GM18907 (cell line): ENCODE results near the gene IFI30.
A peak's percentile ranks its signal among the peaks of the same experiment; 100 is the strongest.
"Not testable (repeated sequence)": the region's sequence is repeated elsewhere in the genome, so short reads cannot be mapped to it uniquely, and the experiment has no call there.

Source experiments
- ATAC-seq: cut with Tn5 transposase; IDR thresholded peaks from one replicate; pipeline ENCODE4 v1.9.1; 2021; ENCODE audit warnings: mild to moderate bottlenecking, moderate library complexity; ENCODE audit not compliant: unreplicated experiment

IFI30 gene

DNA sequence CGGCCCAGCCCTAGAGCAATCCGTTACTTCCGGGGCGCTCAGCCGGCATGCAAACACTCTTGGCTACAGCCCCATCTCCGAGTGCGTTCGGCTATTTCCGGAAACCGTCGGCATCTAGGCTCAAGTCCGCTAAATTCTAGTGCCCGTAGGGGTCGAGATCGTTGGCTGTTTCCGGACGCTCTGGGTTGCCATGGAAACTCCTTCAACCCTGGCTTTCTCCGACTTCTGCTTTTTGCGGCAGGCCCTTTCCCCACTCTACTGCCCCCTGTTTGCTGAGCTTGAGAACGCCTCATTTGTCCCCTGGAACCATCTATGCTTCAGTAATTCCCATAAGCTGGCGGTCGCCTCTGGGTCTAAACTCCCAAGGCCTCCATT, 21.2 kb upstream of the IFI30 start:
- peak; percentile 63 for ATAC-seq

DNA sequence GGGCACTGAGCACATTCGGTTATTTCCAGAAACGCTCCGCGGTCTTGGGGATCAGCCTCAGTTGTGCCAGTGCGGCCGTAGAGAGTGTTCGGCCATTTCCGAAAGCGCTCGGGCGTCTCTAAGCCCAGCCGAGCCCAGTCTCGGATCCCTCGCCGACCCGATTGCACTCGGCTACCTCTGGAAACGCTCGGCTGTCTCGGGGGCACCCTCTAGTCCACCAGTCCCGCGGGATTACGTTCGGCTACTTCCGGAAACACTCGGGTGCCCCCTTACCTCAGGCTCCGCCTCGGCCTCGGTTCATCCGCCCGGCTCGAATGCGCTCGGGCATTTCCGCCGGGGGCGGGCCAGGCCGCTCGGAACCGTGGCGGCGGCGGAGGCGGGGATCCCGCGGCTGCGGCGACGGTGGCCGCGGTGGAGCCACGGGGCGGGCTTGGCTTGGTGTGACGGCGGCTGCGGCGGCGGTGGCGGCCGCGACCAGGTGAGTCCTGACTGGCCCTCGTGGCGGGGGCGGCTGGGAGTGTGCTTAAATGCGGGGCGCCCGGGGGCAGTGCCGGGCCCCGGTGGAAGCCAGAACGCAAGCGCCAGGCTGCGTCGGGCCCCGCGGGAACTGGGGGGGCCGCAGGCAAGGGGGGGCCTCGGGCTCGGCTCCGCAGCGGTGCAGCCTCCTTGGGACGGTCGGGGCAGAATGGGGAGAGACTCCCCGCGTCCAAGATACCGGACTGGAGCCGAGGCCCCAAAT, 20.6 kb upstream of the IFI30 start, which contains the start of gene PIK3R2:
TSS of gene PIK3R2 (plus strand) at position 347 of the 739 bp plus-strand sequence. CDS start 2,717 bp downstream, outside the sequence.
- ATAC-seq, result peak; percentile 75

DNA sequence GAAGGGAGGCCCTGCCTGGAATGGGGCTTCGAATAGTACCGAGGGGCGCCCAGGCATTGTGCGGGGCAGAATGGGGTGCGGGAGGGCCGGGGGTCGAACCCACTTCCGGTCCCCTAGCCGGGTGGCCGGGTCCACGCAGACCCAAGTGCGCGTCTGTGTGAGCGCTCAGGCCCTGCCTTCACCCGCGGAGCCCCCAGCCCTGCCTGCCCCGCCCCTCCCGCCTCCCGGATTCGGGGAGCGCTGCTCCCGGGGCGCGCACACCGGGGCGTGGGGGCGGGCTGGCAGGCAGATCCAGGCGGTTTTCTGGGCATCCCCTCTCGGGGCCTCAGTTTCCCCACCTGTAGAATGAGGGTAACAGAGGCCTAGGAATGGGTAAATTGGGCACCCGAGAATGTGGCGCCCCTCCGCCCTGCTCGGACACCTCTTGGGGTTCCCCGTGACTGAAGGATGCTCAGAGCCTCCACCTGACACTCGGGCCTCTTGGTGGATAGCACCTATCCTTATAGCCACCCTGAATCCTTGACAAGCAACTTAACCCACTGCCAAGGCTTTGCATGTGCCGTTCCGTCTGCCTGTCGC, 20.0 kb upstream of the IFI30 start:
- peak; percentile 2 for ATAC-seq

DNA sequence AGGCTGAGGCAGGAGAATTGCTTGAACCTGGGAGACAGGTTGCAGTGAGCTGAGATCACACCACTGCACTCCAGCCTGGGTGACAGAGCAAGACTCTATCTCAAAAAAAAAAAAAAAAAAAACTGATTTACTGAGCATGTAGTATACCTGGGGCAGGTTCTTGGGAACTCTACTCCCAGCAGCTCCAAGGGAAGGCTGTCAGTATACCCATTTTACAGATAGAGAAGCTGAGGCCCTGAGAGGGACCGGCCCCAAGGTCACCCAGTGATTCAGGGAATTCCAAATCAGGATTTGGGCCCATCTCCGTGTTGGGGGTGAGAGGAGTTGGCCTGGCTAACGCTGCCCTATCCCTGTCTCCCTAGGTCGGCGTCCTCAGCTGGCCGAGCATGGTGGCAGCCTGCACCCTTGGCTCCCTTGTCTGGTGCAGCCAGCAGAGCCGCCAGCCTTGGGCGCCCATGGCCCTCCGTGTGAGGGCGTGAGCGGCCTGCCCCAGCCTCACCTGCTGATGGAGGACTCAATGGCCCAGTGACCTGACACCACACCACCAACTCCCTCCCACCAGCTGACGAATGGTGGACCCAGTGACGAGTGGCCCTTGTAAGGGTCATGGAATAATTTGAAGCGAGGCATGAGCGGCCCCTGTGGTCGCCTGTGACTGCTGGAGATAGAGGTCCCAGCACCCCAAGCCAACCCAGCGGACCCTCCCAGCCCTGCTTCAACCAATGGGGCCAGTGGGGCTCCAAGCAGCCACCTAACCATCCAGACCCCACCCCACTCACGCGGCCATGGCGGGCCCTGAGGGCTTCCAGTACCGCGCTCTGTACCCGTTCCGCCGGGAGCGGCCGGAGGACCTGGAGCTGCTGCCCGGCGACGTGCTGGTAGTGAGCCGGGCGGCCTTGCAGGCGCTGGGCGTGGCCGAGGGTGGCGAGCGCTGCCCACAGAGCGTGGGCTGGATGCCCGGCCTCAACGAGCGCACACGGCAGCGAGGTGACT, 18.2 kb upstream of the IFI30 start:
- ATAC-seq, result no peak

DNA sequence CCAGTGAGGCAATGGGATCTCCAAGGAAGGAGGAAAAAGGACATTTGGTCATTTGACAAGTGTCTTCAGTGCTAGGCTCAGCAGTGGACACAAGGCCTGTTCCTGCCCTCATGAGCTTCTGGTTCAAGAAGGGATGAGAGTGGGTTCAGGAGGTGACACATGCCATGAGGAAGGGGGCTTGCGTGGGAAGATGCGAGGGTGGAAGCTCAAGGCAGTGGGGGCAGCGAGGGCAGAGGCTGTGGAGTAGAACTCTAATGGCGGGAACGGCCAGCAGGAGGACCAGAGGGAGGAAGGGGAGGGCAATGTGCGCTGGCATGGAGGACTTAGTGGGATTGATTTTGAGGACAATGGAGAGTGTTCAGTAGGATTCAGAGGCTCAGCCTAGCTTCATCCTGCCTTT, 17.3 kb upstream of the IFI30 start:
- ATAC-seq, result no peak

DNA sequence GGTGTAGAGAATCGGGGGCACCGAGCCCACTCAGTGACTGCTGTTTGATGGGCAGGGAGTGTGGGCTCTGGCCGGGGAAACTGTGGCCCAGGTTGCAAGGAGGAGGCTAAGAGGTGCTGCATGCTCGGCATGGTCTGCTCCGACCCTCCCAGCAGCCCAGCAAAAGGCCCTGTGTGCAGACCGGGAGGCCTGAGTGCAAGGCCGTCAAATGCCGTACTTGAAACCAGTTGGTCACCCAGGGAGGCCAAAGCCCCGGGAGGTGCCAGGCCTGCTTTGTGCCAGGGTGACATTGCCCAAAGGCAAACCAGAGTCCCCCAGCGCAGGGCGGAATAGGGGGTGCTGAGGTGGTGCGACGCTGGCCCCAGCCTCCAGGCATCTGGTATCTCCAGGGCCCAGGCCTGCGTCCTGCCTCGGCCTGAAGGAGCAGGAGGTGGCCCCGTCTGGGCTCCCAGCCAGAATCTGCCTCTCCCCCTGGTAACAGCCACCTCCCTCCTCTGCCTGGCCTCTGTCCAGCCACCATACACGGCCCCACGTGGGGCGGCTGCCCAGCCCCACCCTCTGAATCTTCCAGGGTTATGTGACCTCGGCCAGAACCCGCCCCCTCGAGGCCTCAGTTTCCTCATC, 16.7 kb upstream of the IFI30 start:
- no peak for ATAC-seq

DNA sequence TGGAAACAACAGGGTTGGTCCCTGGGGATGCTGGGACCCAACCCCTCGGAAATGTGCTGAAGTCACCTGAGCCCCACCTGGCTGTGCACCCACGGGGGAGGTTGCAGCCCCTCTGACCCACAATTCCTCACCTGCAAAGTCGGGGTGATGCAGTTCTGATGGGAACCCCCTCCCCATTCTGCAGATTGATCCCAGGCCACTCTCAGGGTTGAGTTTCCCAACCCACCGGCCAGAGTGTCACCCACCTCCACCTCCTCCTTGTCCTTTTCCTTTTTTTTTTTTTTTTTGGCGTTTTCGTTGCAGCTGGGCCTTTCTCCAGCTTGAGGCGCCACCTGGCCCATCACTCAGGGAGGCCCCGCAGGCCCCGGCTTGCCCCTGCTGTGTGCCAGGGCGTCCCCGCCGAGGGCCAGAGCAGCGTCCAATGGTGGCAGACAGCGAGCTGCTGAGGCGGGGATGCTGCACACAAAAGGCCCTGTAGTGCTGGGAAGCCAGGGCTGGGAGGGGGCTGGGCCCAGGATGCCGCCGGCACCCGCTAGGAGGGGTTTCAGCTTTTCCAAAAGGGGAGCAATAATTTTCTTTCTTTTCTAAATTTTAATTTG, 16.0 kb upstream of the IFI30 start:
- no peak for ATAC-seq

DNA sequence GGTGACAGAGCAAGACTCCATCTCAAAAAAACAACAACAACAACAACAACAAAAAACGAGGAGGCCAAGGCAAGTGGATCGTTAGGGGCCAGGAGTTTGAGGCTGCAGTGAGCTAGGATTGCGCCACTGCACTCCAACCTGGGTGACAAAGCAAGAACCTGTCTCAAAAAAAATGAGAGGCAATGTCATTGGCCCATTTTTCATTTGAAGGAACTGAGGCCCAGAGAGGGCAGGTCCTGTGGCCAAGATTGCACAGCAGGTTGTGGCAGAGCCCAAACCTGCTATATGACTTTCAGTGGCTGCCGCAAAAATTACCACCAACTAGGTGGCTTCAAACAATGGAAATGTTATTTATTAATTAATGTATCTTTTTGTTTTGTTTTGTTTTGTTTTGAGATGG, 15.1 kb upstream of the IFI30 start:
- no peak for ATAC-seq

DNA sequence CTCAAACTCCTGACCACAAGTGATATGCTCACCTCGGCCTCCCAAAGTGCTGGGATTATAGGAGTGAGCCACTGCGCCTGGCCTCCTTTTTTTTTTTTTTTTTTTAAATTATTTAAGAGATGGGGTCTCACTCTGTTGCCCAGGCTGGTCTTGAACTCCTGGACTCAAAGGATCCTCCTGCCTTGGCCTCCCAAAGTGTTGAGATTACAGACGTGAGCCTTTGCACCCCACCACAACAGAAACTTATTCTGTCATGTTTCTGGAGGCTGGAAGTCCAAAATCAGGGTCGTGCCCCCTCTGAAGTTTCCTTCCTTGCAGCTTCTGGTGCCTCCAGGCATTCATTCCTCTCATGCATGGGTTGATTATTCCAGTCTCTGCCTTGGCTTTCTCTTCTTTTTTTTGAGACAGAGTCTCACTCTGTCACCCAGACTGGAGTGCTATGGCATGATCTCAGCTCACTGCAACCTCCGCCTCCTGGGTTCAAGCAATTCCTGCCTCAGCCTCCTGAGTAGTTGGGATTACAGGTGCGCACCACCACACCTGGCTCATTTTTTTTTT, 14.5 kb upstream of the IFI30 start:
- not testable (repeated sequence) for ATAC-seq

DNA sequence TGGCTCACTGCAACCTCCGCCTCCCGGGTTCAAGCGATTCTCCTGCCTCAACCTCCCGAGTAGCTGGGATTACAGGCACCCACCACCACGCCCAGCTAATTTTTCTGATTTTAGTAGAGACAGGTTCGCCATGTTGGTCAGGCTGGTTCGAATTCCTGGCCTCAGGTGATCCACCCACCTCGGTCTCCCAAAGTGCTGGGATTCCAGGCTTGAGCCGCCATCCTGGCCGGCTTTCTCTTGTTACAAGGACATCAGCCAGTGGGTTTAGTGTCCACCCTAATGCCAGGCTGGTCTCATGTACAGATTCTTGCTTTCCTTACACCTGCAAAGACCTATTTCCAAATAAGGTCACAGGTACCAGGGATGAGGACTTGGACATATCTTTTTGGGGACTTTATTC, 13.8 kb upstream of the IFI30 start:
- no peak for ATAC-seq

DNA sequence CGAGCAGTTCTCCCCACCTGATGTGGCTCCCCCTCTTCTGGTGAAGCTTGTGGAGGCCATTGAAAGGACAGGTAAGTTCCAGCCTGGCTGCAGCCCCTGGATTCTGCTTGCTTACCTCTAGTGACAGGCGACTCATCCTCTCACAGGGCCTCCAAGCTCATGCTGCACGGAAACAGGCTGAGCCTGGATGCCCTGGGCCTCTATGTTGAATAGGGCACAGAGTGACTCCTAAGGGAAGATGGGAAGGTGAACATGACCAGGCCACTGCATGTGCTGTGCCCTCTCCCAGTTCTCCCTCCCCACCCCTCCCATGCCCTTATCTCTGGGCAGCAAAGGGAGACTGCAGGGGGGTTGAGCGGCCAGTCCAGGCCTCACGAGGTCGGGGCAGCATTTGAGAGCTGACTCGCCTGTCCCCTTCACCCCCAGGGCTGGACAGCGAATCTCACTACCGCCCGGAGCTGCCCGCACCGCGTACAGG, 13.1 kb upstream of the IFI30 start:
- no peak for ATAC-seq

DNA sequence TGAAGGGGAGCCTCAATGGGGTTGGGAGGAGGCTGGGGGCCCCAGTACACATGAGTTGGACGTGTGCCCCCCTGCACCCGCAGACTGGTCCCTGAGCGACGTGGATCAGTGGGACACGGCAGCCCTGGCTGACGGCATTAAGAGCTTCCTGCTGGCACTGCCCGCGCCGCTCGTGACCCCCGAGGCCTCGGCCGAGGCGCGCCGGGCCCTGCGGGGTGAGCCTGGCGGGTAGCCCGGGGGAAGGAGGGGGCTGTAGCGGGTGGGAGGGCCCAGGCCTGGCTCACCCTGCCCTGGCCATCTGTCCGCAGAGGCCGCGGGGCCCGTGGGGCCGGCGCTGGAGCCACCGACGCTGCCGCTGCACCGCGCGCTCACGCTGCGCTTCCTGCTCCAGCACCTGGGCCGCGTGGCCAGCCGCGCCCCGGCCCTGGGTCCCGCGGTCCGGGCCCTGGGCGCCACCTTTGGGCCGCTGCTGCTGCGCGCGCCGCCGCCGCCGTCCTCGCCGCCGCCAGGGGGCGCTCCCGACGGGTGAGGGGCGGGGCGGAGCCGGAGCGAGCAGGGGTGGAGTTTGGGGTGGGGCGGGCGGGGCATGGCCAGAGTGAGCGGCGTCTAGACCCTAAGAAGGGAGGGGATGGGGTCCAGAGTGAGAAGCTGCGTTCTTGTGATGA, 12.5 kb upstream of the IFI30 start:
- peak; percentile 52 for ATAC-seq

DNA sequence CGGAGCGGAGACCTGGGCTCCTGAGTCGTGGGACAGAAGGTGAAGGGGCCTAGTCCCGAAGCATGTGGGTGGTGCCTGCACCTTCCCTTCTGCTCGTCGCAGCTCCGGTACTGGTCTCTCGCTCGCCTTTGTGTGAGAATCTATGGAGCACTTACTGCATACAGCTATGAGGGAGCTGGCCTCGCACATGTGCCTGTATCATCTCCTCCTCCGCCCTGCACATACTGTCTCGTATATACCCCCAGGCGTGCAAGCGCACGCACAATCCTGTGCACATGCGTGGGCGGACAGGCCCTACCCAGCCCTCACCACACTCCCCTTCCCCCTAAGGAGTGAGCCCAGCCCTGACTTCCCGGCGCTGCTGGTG, 12.0 kb upstream of the IFI30 start:
- peak; percentile 19 for ATAC-seq

DNA sequence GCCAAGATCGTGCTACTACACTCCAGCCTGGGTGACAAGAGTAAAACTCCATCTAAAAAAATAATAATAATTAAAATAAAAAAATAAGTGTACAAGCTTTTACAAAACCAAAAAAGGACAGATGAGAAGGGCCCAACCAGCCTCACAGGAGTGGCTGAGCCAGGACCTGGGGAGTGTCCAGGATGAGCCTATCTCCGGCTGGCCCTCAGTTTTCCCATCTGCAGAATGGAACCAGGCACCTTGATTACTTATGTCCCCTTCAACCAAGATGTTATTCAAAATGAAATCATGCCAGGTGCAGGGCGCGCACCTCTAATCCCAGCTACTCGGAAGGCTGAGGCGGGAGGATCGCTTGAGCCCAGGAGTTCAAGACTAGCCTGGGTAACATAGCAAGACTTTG, 9.5 kb upstream of the IFI30 start:
- ATAC-seq, result no peak

DNA sequence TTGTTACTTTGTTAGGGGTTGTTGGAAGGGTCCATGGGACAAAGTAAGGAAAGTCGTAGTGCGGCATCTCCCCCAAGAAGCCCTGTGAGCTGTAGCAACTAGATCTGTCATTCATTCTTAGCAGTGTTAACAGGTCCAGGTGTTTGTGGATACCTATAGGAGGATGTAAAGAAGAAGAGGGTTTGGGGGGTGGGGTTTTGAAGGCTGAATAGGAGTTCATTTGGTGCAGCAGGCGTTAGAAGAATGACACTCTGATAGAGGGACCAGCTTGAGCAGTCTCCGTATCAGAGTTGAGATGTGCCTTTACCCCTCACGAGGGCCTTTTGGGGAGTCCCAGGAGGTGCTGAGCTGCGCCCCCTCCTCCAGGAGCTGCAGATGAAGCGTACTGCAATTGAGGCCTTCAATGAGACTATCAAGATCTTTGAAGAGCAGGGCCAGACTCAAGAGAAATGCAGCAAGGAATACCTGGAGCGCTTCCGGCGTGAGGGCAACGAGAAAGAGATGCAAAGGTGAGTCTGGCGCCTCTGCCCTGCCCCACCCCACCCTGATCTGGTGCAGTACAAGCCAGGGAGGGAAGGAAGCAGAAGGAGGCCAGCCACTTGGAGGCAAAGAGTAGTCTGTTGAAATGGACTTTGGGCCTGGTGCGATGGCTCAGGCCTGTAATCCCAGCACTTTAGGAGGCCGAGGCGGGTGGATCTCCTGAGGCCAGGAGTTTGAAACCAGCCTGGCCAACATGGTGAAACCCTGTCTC, 7.6 kb upstream of the IFI30 start:
- ATAC-seq, result no peak

DNA sequence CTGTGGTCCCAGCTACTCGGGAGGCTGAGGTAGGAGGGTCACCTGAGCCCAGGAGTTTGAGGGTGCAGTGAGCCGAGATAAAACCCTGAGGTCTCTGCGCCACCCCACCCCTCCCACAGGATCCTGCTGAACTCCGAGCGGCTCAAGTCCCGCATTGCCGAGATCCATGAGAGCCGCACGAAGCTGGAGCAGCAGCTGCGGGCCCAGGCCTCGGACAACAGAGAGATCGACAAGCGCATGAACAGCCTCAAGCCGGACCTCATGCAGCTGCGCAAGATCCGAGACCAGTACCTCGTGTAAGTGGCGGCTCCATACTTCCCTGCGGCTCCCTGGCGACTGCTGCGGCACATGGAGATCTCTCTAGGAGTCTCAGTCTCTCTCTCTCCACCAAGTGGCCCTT, 6.6 kb upstream of the IFI30 start:
- no peak for ATAC-seq

DNA sequence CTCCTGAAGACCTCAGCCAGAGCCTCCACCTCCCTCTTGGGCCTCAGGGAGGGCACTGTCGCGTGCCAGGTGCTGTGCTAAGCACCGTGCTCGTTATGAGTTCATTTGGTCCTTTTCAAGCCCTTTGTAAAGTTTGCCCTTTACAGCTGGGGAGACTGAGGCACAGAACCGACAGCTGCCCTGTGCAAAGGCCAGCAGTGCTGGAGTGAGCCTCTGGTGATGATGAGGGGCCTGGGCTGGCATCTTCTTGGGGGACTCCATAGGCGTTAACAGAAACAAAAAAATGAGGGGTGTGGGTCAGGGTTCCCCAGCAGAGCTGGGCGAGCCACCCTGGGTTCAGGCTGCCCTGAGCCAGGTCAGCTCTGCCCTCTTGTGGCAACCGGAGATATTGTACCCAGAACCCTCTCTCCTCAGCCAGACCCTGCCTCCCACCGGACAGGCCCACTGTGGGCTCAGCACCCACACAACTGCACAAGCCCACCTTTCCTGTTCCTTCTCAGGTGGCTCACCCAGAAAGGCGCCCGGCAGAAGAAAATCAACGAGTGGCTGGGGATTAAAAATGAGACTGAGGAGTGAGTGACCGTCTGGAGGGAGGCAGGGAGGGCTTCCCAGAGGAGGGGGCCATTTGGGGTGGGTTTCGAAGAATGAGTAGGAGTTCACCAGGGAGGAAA, 5.5 kb upstream of the IFI30 start:
- ATAC-seq, result no peak

DNA sequence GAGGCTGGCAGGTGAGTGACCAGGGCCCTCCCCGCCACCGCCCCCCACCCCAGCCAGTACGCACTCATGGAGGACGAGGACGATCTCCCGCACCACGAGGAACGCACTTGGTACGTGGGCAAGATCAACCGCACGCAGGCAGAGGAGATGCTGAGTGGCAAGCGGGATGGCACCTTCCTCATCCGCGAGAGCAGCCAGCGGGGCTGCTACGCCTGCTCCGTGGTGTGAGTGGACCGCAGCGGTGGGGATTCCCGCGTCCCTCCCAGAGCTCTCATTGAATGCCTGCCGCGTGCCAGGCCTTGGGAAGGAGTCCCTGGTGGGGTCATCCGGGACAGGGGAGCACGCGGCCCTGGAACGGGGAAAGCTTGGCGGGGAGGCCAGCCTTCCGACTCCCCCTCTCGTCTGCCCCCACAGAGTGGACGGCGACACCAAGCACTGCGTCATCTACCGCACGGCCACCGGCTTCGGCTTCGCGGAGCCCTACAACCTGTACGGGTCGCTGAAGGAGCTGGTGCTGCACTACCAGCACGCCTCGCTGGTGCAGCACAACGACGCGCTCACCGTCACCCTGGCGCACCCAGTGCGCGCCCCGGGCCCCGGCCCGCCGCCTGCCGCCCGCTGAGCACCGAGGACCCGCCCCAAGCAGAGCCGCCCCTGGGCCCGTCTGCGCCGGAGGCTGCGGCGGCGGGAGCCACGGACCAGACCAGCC, 4.8 kb upstream of the IFI30 start:
- ATAC-seq, result no peak
